GM10847 (cell line): ENCODE data around the gene DNAH12.

Source experiments
- POLR2A ChIP-seq: IDR thresholded peaks from 2 replicates; pipeline ENCODE4 v1.6.1; 2011; ENCODE audit not compliant: insufficient read length; ENCODE audit errors: extremely low read depth

Gene DNAH12

DNA sequence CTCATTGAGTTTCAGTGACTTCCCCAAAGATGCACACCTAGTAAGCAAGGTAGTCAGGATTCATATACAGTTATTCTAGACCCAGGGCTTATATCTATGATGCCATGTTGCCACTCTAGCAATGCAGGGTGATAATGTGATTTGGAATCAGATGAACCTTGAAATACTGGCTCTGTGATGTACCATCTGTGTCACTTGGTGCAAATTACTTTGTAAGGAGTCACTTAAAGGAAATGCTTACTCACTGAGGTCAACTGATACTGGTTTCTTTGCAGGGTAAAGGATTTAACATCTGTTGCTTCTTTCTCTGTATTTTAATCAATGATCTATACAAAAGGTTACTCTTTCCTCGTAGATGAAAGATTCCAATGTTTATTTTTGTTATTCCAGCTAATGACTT, 262.4 kb downstream of the DNAH12 start:
- no peak for TF ChIP-seq POLR2A

GRCh38 chr3:57279685-57280084, 264.5 kb downstream of the DNAH12 start:
- no peak for TF ChIP-seq POLR2A

- TF ChIP-seq POLR2A, result no peak
Measured at GRCh38 chr3:57278237-57278636, 265.9 kb downstream of the DNAH12 start.

GRCh38 chr3:57275393-57275792, 268.8 kb downstream of the DNAH12 start:
- TF ChIP-seq POLR2A, result no peak

GRCh38 chr3:57274845-57275244, 269.3 kb downstream of the DNAH12 start:
- TF ChIP-seq POLR2A, result no peak

DNA sequence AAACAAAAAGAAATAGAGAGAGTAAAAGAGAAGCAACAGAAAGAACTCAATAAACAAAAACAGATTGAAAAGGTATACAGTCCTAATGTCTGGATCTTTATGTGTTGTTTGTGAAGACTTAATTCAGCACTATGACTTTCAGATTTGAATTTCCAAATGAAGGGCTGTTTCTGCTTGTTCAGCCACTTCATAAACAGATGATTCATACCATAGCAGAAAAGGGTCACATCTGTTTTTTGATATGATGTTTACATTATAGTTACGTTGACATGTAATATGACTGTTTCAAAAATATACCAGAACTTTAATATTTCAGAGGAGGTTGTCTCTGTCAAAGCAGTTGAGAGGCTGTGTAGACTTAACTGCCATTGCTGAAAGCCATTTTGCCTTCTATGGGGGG, 275.7 kb downstream of the DNAH12 start:
- no peak for TF ChIP-seq POLR2A

DNA sequence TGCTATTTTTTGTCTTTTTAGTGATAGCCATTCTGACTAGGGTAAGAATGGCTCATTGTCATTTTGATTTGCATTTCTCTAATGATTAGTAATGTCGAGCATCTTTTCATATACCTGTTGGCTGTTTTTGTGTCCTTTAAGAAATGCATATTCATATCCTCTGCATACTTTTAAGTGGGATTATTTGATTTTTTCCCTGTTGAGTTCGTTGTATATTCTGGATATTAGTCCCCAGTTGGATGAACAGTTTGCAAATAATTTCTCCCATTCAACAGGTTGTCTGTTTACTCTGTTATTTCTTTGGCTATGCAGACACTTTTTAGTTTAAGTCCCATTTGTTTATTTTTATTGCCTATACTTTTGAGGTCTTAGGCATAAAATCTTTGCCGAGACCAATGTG, 282.2 kb downstream of the DNAH12 start:
- no peak for TF ChIP-seq POLR2A

GRCh38 chr3:57261119-57261518, 283.0 kb downstream of the DNAH12 start:
- TF ChIP-seq POLR2A, result no peak

GRCh38 chr3:57257678-57258077, 286.5 kb downstream of the DNAH12 start:
- no peak for TF ChIP-seq POLR2A

- no peak for TF ChIP-seq POLR2A
Measured at GRCh38 chr3:57256844-57257243, 287.3 kb downstream of the DNAH12 start.

- no peak for TF ChIP-seq POLR2A
Measured at GRCh38 chr3:57252404-57252803, 291.7 kb downstream of the DNAH12 start.

GRCh38 chr3:57244946-57245345, 299.2 kb downstream of the DNAH12 start:
- TF ChIP-seq POLR2A, result no peak
